Rectal smooth muscle tissue (tissue), 1 donor: ENCODE results near the gene SIPA1L3.

Experiments
- H3K27ac ChIP-seq: one replicate; pipeline ENCODE4 v1.7.0; 2013; ENCODE audit warnings: low read depth, low read length, inconsistent platforms
- H3K27me3 ChIP-seq: one replicate; pipeline ENCODE4 v1.7.0; 2013; ENCODE audit warnings: low read length; ENCODE audit not compliant: control insufficient read depth, insufficient read depth
- H3K36me3 ChIP-seq: one replicate; pipeline ENCODE4 v1.7.0; 2013; ENCODE audit warnings: low read length; ENCODE audit not compliant: control insufficient read depth, insufficient read depth
- H3K4me1 ChIP-seq: one replicate; pipeline ENCODE4 v1.7.0; 2013; ENCODE audit warnings: low read length; ENCODE audit not compliant: control insufficient read depth, insufficient read depth
- H3K4me3 ChIP-seq: one replicate; pipeline ENCODE4 v1.7.0; 2013; ENCODE audit warnings: low read length
- H3K9ac ChIP-seq: one replicate; pipeline ENCODE4 v1.7.0; 2013; ENCODE audit warnings: low read length

SIPA1L3 gene

GRCh38 chr19:38252385-38252784 lies 345.4 kb downstream of the SIPA1L3 start:
- Histone ChIP-seq H3K9ac (peak overlapping the region; percentile 65), H3K4me1 (peaks cover 27% of the 10 kb centered on the region), H3K36me3 (no peaks in the 10 kb centered on the region), H3K27me3 (no peaks in the 10 kb centered on the region), H3K27ac (peak overlapping the region; percentile 96), H3K4me3 (peak overlapping the region; percentile 62)

- Histone ChIP-seq H3K4me3 (peak overlapping the region; percentile 62), H3K27me3 (no peaks in the 10 kb centered on the region), H3K4me1 (peaks cover 24% of the 10 kb centered on the region), H3K27ac (peak overlapping the region; percentile 96), H3K36me3 (no peaks in the 10 kb centered on the region), H3K9ac (peak overlapping the region; percentile 68)
Measured at GRCh38 chr19:38252941-38253691, 346.1 kb downstream of the SIPA1L3 start.

- peak overlapping the region; percentile 62 for H3K4me3 ChIP-seq
Measured at GRCh38 chr19:38253788-38254187, 346.8 kb downstream of the SIPA1L3 start.

GRCh38 chr19:38255383-38256014 lies 348.5 kb downstream of the SIPA1L3 start:
- Histone ChIP-seq H3K36me3 (no peaks in the 10 kb centered on the region), H3K4me1 (peaks cover 24% of the 10 kb centered on the region), H3K9ac (no peak overlapping the region), H3K27me3 (no peaks in the 10 kb centered on the region), H3K27ac (peak overlapping the region; percentile 96), H3K4me3 (peak overlapping the region; percentile 72)

More at GRCh38 chr19:38253788-38254187, 346.8 kb downstream of the SIPA1L3 start:
- Histone ChIP-seq H3K27ac (peak overlapping the region; percentile 96), H3K4me1 (peaks cover 24% of the 10 kb centered on the region), H3K9ac (no peak overlapping the region), H3K36me3 (no peaks in the 10 kb centered on the region), H3K27me3 (no peaks in the 10 kb centered on the region)
